HepG2 (cell line): ENCODE data around the gene CARMIL3. TPM values are rescaled to one million over a fixed set of nuclear protein-coding genes. Genes with fewer than 3 reads are reported as not detected.

Experiments
- ASH2L ChIP-seq: fragments of 300-600, 200-600 bp; sonication (generic); IDR thresholded peaks from 2 replicates; pipeline ENCODE4 v1.7.0; 2017; ENCODE audit warnings: low read depth, mild to moderate bottlenecking, moderate library complexity, mixed read lengths, low read length; ENCODE audit not compliant: insufficient read length
- CAMTA2 ChIP-seq: sonication (generic); formaldehyde crosslinking; IDR thresholded peaks from 2 replicates; pipeline ENCODE4 v1.4.0; 2020; ENCODE audit warnings: mild to moderate bottlenecking, missing genetic modification reagents, borderline replicate concordance
- CENPX ChIP-seq: sonication (generic); formaldehyde crosslinking; IDR thresholded peaks from 2 replicates; pipeline ENCODE4 v1.9.0; 2021; ENCODE audit warnings: mild to moderate bottlenecking, missing genetic modification reagents, moderate library complexity
- EHMT2 ChIP-seq: fragments of 200-600 bp; sonication (generic); IDR thresholded peaks from 2 replicates; pipeline ENCODE4 v1.7.0; 2017; ENCODE audit warnings: antibody characterized with exemption, low read depth, low read length, borderline replicate concordance
- HCFC1 ChIP-seq: fragments of 150-350 bp; IDR thresholded peaks from 2 replicates; pipeline ENCODE4 v1.6.1; 2014; ENCODE audit warnings: low read depth, low read length
- KDM6A ChIP-seq: IDR thresholded peaks from 2 replicates; pipeline ENCODE4 v1.6.1; 2016; ENCODE audit warnings: low read depth
- PHF8 ChIP-seq: sonication (generic); formaldehyde crosslinking; IDR thresholded peaks from 2 replicates; pipeline ENCODE4 v1.5.0; 2020; ENCODE audit warnings: missing genetic modification reagents
- RFX5 ChIP-seq: IDR thresholded peaks from 2 replicates; pipeline ENCODE4 v1.6.1; 2011; ENCODE audit warnings: low read depth, low read length, improper control_type of control experiment
- SP5 ChIP-seq: IDR thresholded peaks from 2 replicates; pipeline ENCODE4 v1.6.1; 2016; ENCODE audit warnings: low read depth, borderline replicate concordance
- ZFY ChIP-seq: sonication (generic); formaldehyde crosslinking; IDR thresholded peaks from 2 replicates; pipeline ENCODE4 v1.4.0; 2020; ENCODE audit warnings: missing genetic modification reagents
- ZNF274 ChIP-seq: sonication (generic); formaldehyde crosslinking; IDR thresholded peaks from 2 replicates; pipeline ENCODE4 v1.5.1; 2020; ENCODE audit warnings: mild to moderate bottlenecking, missing genetic modification reagents
- ZNF367 ChIP-seq: sonication (generic); formaldehyde crosslinking; IDR thresholded peaks from 2 replicates; pipeline ENCODE4 v1.4.0; 2020; ENCODE audit warnings: missing genetic modification reagents, borderline replicate concordance
- ZNF496 ChIP-seq: sonication (generic); formaldehyde crosslinking; IDR thresholded peaks from 2 replicates; pipeline ENCODE4 v1.8.1; 2023; ENCODE audit warnings: mild to moderate bottlenecking, moderate library complexity, missing genetic modification reagents; ENCODE audit not compliant: insufficient replicate concordance
- polyA plus RNA-seq, 8 experiments: library from polyadenylated mRNA; depleted of rRNA in 3 of 8; stranded (reverse) in 7 of 8; unstranded in 1 of 8; fragments of >200 nt; fragmentation: Illumina TruSeq in 4 of 8; extraction: Trizol in 4 of 8; gene quantifications; 2 replicates each; pipeline versions ENCODE4 v1.2.1 to v1.2.3, GENCODE V29; 2011 to 2016; ENCODE audit warnings: low read depth in 4 of 8, missing spikeins in 1 of 8, mixed read lengths in 1 of 8; ENCODE audit not compliant: insufficient read depth in 1 of 8
- total RNA-seq, 5 experiments: library from RNA; depleted of rRNA; stranded (reverse); fragments of >200 nt; fragmentation: Illumina TruSeq; extraction: Trizol; gene quantifications; 2 replicates each; pipeline ENCODE4 v1.2.3, GENCODE V29; 2016; ENCODE audit warnings: low read depth in 1 of 5
- TF ChIP-seq, protein P1 (sequence below): sonication (generic); formaldehyde crosslinking; IDR thresholded peaks from 2 replicates; pipeline ENCODE4 v1.4.0; 2020; ENCODE audit warnings: missing genetic modification reagents
- TF ChIP-seq, protein P2 (sequence below): sonication (generic); formaldehyde crosslinking; IDR thresholded peaks from 2 replicates; pipeline ENCODE4 v1.4.0; 2020; ENCODE audit warnings: missing genetic modification reagents, borderline replicate concordance
- TF ChIP-seq, protein P3 (sequence below): sonication (generic); formaldehyde crosslinking; IDR thresholded peaks from 2 replicates; pipeline ENCODE4 v1.4.0; 2020; ENCODE audit warnings: missing genetic modification reagents
- TF ChIP-seq, protein P4 (sequence below): sonication (generic); formaldehyde crosslinking; IDR thresholded peaks from 2 replicates; pipeline ENCODE4 v1.9.0; 2022; ENCODE audit warnings: low read depth, missing genetic modification reagents
- TF ChIP-seq, protein P5 (sequence below): sonication (generic); formaldehyde crosslinking; IDR thresholded peaks from 2 replicates; pipeline ENCODE4 v1.8.0; 2022; ENCODE audit warnings: mild to moderate bottlenecking, missing genetic modification reagents; ENCODE audit not compliant: insufficient replicate concordance

Gene CARMIL3
- total and polyA plus RNA-seq, 2 of the 13 experiments (the other 11 are each of a cell fraction or from before 2014, with no cell fraction given): 0.27 to 0.55 TPM

DNA sequence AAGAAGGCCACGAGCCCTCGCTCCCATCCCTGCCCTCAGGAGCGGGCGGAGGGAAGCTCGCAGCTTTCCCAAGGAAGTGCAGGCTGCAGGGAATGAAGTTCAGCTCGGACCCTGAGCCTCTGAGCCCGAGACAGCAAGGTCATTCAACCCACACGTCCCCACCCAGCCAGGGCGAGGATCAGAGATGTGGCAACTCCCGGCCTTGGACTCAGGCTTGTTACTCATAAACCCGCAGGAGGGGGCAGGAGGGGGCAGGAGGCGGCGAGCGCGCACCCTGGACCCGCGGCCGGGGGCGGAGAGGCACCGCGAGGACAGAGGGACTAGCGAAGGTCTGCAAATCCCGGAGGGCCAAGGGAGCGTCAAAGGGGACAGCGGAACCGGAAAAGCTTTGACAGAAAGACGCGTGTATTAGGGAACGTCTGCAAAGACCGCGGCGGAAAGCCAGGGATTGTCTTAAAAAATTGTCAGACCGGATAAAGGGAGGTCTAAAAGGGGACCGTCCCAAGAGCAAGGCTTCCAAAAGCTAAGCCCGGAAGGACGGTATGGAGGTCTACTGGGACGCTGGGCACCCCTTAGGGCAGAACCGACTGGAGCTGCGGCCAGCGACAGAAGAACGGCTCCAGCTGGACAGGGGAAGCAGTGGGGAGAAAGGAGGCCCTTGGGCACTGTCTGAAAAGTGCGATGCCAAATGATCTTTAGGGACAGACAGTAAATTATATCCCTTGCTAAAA is 62.2 kb downstream of the CARMIL3 start (continued):
- TF ChIP-seq, protein P1, sequence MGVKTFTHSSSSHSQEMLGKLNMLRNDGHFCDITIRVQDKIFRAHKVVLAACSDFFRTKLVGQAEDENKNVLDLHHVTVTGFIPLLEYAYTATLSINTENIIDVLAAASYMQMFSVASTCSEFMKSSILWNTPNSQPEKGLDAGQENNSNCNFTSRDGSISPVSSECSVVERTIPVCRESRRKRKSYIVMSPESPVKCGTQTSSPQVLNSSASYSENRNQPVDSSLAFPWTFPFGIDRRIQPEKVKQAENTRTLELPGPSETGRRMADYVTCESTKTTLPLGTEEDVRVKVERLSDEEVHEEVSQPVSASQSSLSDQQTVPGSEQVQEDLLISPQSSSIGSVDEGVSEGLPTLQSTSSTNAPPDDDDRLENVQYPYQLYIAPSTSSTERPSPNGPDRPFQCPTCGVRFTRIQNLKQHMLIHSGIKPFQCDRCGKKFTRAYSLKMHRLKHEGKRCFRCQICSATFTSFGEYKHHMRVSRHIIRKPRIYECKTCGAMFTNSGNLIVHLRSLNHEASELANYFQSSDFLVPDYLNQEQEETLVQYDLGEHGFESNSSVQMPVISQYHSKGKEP (CRISPR knock-in tag): peak; percentile 41; the same call in 1 of the 2 replicates
- peak; percentile 99 for TF ChIP-seq ZFY (CRISPR knock-in tag)
- TF ChIP-seq, protein P2, sequence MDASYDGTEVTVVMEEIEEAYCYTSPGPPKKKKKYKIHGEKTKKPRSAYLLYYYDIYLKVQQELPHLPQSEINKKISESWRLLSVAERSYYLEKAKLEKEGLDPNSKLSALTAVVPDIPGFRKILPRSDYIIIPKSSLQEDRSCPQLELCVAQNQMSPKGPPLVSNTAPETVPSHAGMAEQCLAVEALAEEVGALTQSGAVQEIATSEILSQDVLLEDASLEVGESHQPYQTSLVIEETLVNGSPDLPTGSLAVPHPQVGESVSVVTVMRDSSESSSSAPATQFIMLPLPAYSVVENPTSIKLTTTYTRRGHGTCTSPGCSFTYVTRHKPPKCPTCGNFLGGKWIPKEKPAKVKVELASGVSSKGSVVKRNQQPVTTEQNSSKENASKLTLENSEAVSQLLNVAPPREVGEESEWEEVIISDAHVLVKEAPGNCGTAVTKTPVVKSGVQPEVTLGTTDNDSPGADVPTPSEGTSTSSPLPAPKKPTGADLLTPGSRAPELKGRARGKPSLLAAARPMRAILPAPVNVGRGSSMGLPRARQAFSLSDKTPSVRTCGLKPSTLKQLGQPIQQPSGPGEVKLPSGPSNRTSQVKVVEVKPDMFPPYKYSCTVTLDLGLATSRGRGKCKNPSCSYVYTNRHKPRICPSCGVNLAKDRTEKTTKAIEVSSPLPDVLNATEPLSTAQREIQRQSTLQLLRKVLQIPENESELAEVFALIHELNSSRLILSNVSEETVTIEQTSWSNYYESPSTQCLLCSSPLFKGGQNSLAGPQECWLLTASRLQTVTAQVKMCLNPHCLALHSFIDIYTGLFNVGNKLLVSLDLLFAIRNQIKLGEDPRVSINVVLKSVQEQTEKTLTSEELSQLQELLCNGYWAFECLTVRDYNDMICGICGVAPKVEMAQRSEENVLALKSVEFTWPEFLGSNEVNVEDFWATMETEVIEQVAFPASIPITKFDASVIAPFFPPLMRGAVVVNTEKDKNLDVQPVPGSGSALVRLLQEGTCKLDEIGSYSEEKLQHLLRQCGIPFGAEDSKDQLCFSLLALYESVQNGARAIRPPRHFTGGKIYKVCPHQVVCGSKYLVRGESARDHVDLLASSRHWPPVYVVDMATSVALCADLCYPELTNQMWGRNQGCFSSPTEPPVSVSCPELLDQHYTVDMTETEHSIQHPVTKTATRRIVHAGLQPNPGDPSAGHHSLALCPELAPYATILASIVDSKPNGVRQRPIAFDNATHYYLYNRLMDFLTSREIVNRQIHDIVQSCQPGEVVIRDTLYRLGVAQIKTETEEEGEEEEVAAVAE (CRISPR knock-in tag): peak; percentile 97
- peak; percentile 23; the same call in 1 of the 2 replicates for TF ChIP-seq HCFC1
- TF ChIP-seq, protein P3, sequence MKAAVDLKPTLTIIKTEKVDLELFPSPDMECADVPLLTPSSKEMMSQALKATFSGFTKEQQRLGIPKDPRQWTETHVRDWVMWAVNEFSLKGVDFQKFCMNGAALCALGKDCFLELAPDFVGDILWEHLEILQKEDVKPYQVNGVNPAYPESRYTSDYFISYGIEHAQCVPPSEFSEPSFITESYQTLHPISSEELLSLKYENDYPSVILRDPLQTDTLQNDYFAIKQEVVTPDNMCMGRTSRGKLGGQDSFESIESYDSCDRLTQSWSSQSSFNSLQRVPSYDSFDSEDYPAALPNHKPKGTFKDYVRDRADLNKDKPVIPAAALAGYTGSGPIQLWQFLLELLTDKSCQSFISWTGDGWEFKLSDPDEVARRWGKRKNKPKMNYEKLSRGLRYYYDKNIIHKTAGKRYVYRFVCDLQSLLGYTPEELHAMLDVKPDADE (CRISPR knock-in tag): peak; percentile 97
- TF ChIP-seq ZNF496: no peak
- 0 out of 2 replicates have a peak, but pooled peaks have one; percentile 22 for TF ChIP-seq EHMT2
- TF ChIP-seq ZNF367 (CRISPR knock-in tag): 0 out of 2 replicates have a peak, but pooled peaks have one; percentile 81
- TF ChIP-seq CENPX (CRISPR knock-in tag): no peak
- TF ChIP-seq PHF8 (CRISPR knock-in tag): peak; percentile 86
- TF ChIP-seq, protein P4, sequence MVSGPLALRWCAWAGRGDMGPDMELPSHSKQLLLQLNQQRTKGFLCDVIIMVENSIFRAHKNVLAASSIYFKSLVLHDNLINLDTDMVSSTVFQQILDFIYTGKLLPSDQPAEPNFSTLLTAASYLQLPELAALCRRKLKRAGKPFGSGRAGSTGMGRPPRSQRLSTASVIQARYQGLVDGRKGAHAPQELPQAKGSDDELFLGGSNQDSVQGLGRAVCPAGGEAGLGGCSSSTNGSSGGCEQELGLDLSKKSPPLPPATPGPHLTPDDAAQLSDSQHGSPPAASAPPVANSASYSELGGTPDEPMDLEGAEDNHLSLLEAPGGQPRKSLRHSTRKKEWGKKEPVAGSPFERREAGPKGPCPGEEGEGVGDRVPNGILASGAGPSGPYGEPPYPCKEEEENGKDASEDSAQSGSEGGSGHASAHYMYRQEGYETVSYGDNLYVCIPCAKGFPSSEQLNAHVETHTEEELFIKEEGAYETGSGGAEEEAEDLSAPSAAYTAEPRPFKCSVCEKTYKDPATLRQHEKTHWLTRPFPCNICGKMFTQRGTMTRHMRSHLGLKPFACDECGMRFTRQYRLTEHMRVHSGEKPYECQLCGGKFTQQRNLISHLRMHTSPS (CRISPR knock-in tag): peak; percentile 93
- peak; percentile 100 for TF ChIP-seq KDM6A (CRISPR knock-in tag)
- peak; percentile 99 for TF ChIP-seq SP5 (CRISPR knock-in tag)
- TF ChIP-seq ASH2L: peak; percentile 96
- TF ChIP-seq ZNF274: peak; percentile 68; the same call in 1 of the 2 replicates
- no peak; the same call in 1 of the 2 replicates for TF ChIP-seq RFX5
- no peak for TF ChIP-seq CAMTA2 (CRISPR knock-in tag)
- TF ChIP-seq, protein P5, sequence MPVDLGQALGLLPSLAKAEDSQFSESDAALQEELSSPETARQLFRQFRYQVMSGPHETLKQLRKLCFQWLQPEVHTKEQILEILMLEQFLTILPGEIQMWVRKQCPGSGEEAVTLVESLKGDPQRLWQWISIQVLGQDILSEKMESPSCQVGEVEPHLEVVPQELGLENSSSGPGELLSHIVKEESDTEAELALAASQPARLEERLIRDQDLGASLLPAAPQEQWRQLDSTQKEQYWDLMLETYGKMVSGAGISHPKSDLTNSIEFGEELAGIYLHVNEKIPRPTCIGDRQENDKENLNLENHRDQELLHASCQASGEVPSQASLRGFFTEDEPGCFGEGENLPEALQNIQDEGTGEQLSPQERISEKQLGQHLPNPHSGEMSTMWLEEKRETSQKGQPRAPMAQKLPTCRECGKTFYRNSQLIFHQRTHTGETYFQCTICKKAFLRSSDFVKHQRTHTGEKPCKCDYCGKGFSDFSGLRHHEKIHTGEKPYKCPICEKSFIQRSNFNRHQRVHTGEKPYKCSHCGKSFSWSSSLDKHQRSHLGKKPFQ (CRISPR knock-in tag): peak; percentile 92
